ENCODE results near the gene C16orf82. TPM values are rescaled to one million over a fixed set of nuclear protein-coding genes. Genes with fewer than 3 reads are reported as not detected.

Gene C16orf82
- total RNA-seq, 3 donors from 2014 or later, result not detected

- H3K27me3 Mint-ChIP-seq (ENCODE audit: low read depth), result peaks cover 3% of the 10 kb centered on the region
- DNase-seq, result no peak
- H3K9me3 Mint-ChIP-seq, result no peaks in the 10 kb centered on the region
- no peak for ATAC-seq
- H3K4me1 Mint-ChIP-seq (ENCODE audit: low read depth), result peaks cover 5% of the 10 kb centered on the region
- H3K4me3 Mint-ChIP-seq, result no peak overlapping the region
- H3K36me3 Mint-ChIP-seq (ENCODE audit: insufficient read depth), result no peaks in the 10 kb centered on the region
Measured at GRCh38 chr16:27106305-27106704, 39.6 kb downstream of the C16orf82 start.

GRCh38 chr16:27107185-27107592 lies 40.5 kb downstream of the C16orf82 start:
- no peak for ATAC-seq
- H3K4me3 Mint-ChIP-seq, result no peak overlapping the region
- H3K36me3 Mint-ChIP-seq (ENCODE audit: insufficient read depth), result no peaks in the 10 kb centered on the region
- H3K9me3 Mint-ChIP-seq, result no peaks in the 10 kb centered on the region
- no peak for DNase-seq
- peaks cover 11% of the 10 kb centered on the region for H3K4me1 Mint-ChIP-seq (ENCODE audit: low read depth)
- H3K27me3 Mint-ChIP-seq (ENCODE audit: low read depth), result peaks cover 3% of the 10 kb centered on the region

GRCh38 chr16:27108051-27108770 lies 41.5 kb downstream of the C16orf82 start:
- Mint-ChIP-seq H3K27me3 (ENCODE audit: low read depth) (peaks cover 3% of the 10 kb centered on the region), H3K36me3 (ENCODE audit: insufficient read depth) (no peaks in the 10 kb centered on the region), H3K4me3 (peak overlapping the region; percentile 19), H3K4me1 (ENCODE audit: low read depth) (peaks cover 11% of the 10 kb centered on the region), H3K9me3 (no peaks in the 10 kb centered on the region)
- ATAC-seq, result no peak
- DNase-seq, result no peak

GRCh38 chr16:27108826-27109665 lies 42.3 kb downstream of the C16orf82 start:
- peaks cover 3% of the 10 kb centered on the region for H3K27me3 Mint-ChIP-seq (ENCODE audit: low read depth)
- ATAC-seq (no peak), DNase-seq (no peak)
- H3K4me3 Mint-ChIP-seq, result peak overlapping the region; percentile 62
- no peaks in the 10 kb centered on the region for H3K36me3 Mint-ChIP-seq (ENCODE audit: insufficient read depth)
- H3K4me1 Mint-ChIP-seq (ENCODE audit: low read depth), result peaks cover 11% of the 10 kb centered on the region
- H3K9me3 Mint-ChIP-seq, result no peaks in the 10 kb centered on the region

- DNase-seq (peak; percentile 82), ATAC-seq (peak; percentile 88 to 89)
- Mint-ChIP-seq H3K9me3 (no peaks in the 10 kb centered on the region), H3K36me3 (ENCODE audit: insufficient read depth) (no peaks in the 10 kb centered on the region), H3K4me3 (peak overlapping the region; percentile 62), H3K27me3 (ENCODE audit: low read depth) (peaks cover 3% of the 10 kb centered on the region), H3K4me1 (ENCODE audit: low read depth) (peaks cover 12% of the 10 kb centered on the region)
Measured at GRCh38 chr16:27109666-27110523, 43.2 kb downstream of the C16orf82 start.

GRCh38 chr16:27110524-27110896 lies 43.8 kb downstream of the C16orf82 start:
- H3K4me1 Mint-ChIP-seq (ENCODE audit: low read depth), result peaks cover 12% of the 10 kb centered on the region
- ATAC-seq (no peak), DNase-seq (no peak)
- peaks cover 3% of the 10 kb centered on the region for H3K27me3 Mint-ChIP-seq (ENCODE audit: low read depth)
- H3K9me3 Mint-ChIP-seq, result no peaks in the 10 kb centered on the region
- H3K4me3 Mint-ChIP-seq, result no peak overlapping the region
- no peaks in the 10 kb centered on the region for H3K36me3 Mint-ChIP-seq (ENCODE audit: insufficient read depth)

GRCh38 chr16:27111486-27111885 lies 44.8 kb downstream of the C16orf82 start:
- DNase-seq (no peak), ATAC-seq (no peak)
- H3K9me3 Mint-ChIP-seq, result peaks cover 5% of the 10 kb centered on the region
- H3K36me3 Mint-ChIP-seq (ENCODE audit: insufficient read depth), result no peaks in the 10 kb centered on the region
- H3K4me1 Mint-ChIP-seq (ENCODE audit: low read depth), result peaks cover 12% of the 10 kb centered on the region
- H3K27me3 Mint-ChIP-seq (ENCODE audit: low read depth), result peaks cover 3% of the 10 kb centered on the region
- H3K4me3 Mint-ChIP-seq, result no peak overlapping the region

- no peaks in the 10 kb centered on the region for H3K36me3 Mint-ChIP-seq (ENCODE audit: insufficient read depth)
- H3K27me3 Mint-ChIP-seq (ENCODE audit: low read depth), result peaks cover 3% of the 10 kb centered on the region
- DNase-seq, result no peak
- H3K9me3 Mint-ChIP-seq, result peaks cover 5% of the 10 kb centered on the region
- H3K4me1 Mint-ChIP-seq (ENCODE audit: low read depth), result peaks cover 12% of the 10 kb centered on the region
- no peak for ATAC-seq
- no peak overlapping the region for H3K4me3 Mint-ChIP-seq
Measured at GRCh38 chr16:27112093-27112811, 45.5 kb downstream of the C16orf82 start.

- H3K36me3 Mint-ChIP-seq (ENCODE audit: insufficient read depth), result no peaks in the 10 kb centered on the region
- H3K4me1 Mint-ChIP-seq (ENCODE audit: low read depth), result peaks cover 12% of the 10 kb centered on the region
- H3K27me3 Mint-ChIP-seq (ENCODE audit: low read depth), result peaks cover under 1% of the 10 kb centered on the region
- H3K4me3 Mint-ChIP-seq, result no peak overlapping the region
- DNase-seq, result no peak
- H3K9me3 Mint-ChIP-seq, result peaks cover 5% of the 10 kb centered on the region
- ATAC-seq, result no peak
Measured at GRCh38 chr16:27113341-27113841, 46.7 kb downstream of the C16orf82 start.

- peaks cover 3% of the 10 kb centered on the region for H3K27me3 Mint-ChIP-seq (ENCODE audit: low read depth)
- no peaks in the 10 kb centered on the region for H3K36me3 Mint-ChIP-seq (ENCODE audit: insufficient read depth)
- no peak for DNase-seq
- no peak overlapping the region for H3K4me3 Mint-ChIP-seq
- H3K9me3 Mint-ChIP-seq, result peaks cover 5% of the 10 kb centered on the region
- H3K4me1 Mint-ChIP-seq (ENCODE audit: low read depth), result peaks cover 10% of the 10 kb centered on the region
- no peak for ATAC-seq
Measured at GRCh38 chr16:27114006-27114405, 47.3 kb downstream of the C16orf82 start.

- no peak for DNase-seq
- Mint-ChIP-seq H3K4me1 (ENCODE audit: low read depth) (peaks cover 1% of the 10 kb centered on the region), H3K9me3 (peaks cover 22% of the 10 kb centered on the region), H3K4me3 (no peak overlapping the region), H3K27me3 (ENCODE audit: low read depth) (peaks cover 9% of the 10 kb centered on the region), H3K36me3 (ENCODE audit: insufficient read depth) (no peaks in the 10 kb centered on the region)
- no peak for ATAC-seq
Measured at GRCh38 chr16:27118526-27118925, 51.8 kb downstream of the C16orf82 start.
